A549 (cell line): ENCODE results near the gene CD81. TPM values are rescaled to one million over a fixed set of nuclear protein-coding genes. Genes with fewer than 3 reads are reported as not detected.
A peak's percentile ranks its signal among the peaks of the same experiment; 100 is the strongest.

Source experiments
- ATAC-seq, 2 experiments: fragments of 200-7000 bp in 1 of 2; fragments of >200 bp in 1 of 2; cut with Nextera tagmentation in 1 of 2; cut with Tn5 transposase in 1 of 2; 3 replicates each; pipeline versions ENCODE4 v1.8.0 to v1.9.1; 2018 to 2020; ENCODE audit warnings: mild to moderate bottlenecking in 1 of 2, moderate library complexity in 1 of 2
- CTCF ChIA-PET: fragments of 300-600 bp; sonication (Branson Sonifier 250); formaldehyde crosslinking; extraction: SDS; loops from one replicate; lab custom pipeline; 2021; ENCODE audit warnings: antibody characterized with exemption, inconsistent platforms; lab: Yijun Ruan, JAX
- POLR2A ChIA-PET: fragments of 350-600 bp; formaldehyde crosslinking; extraction: SDS; loops from one replicate; lab custom pipeline; 2021; ENCODE audit warnings: antibody characterized with exemption, inconsistent platforms; lab: Yijun Ruan, JAX
- DNase-seq, 2 experiments: peaks; one replicate each; pipeline versions ENCODE4 v3.0.0 to v3.0.0-alpha.2; 2011 to 2016; ENCODE audit warnings: low read depth in 1 of 2, low spot score in 1 of 2
- FAIRE-seq: peaks from 2 replicates; lab custom pipeline; 2011; peaks lifted over from hg19 to GRCh38; lab: Jason Lieb, UNC
- H3K27ac ChIP-seq, 2 experiments: fragments of >200 bp; sonication (Bioruptor Twin); formaldehyde crosslinking; 3 replicates each; pipeline ENCODE4 v1.5.1; 2016 to 2017
- H3K4me1 ChIP-seq: fragments of >200 bp; sonication (Bioruptor Twin); formaldehyde crosslinking; 3 replicates; pipeline ENCODE4 v1.6.1; 2016
- H3K4me2 ChIP-seq: fragments of >200 bp; sonication (Bioruptor Twin); formaldehyde crosslinking; 3 replicates; pipeline ENCODE4 v1.6.1; 2016
- H3K4me3 ChIP-seq: fragments of >200 bp; sonication (Bioruptor Twin); formaldehyde crosslinking; 3 replicates; pipeline ENCODE4 v1.5.1; 2016
- H3K9me3 ChIP-seq: fragments of >200 bp; sonication (Bioruptor Twin); formaldehyde crosslinking; 3 replicates; pipeline ENCODE4 v1.6.1; 2016
- CBX8 ChIP-seq: fragments of 200-600 bp; sonication (generic); IDR thresholded peaks from 2 replicates; pipeline ENCODE4 v1.6.1; 2016
- CHD4 ChIP-seq: fragments of 200-600 bp; sonication (generic); IDR thresholded peaks from 2 replicates; pipeline ENCODE4 v1.6.1; 2016; ENCODE audit warnings: antibody characterized with exemption, mild to moderate bottlenecking, borderline replicate concordance
- GATA3 ChIP-seq: IDR thresholded peaks from 2 replicates; pipeline ENCODE4 v1.6.1; 2012; ENCODE audit warnings: borderline replicate concordance
- HEYL ChIP-seq: fragments of 250-450 bp; sonication (Bioruptor Pico); IDR thresholded peaks from 2 replicates; pipeline ENCODE4 v1.8.0; 2021; ENCODE audit warnings: mild to moderate bottlenecking, moderate library complexity
- HOXB13 ChIP-seq: fragments of 250-450 bp; sonication (Bioruptor Pico); IDR thresholded peaks from 2 replicates; pipeline ENCODE4 v1.5.0; 2020; ENCODE audit warnings: low read depth, mild to moderate bottlenecking, moderate library complexity
- HOXB5 ChIP-seq: fragments of 250-450 bp; sonication (Bioruptor Pico); IDR thresholded peaks from 2 replicates; pipeline ENCODE4 v1.5.0; 2020; ENCODE audit warnings: mild to moderate bottlenecking, moderate library complexity
- MAFK ChIP-seq: fragments of 450-650 bp; IDR thresholded peaks from 2 replicates; pipeline ENCODE4 v1.6.1; 2014; ENCODE audit not compliant: partially characterized antibody
- MAZ ChIP-seq: fragments of 150-350 bp; IDR thresholded peaks from 2 replicates; pipeline ENCODE4 v1.6.1; 2014; ENCODE audit warnings: antibody characterized with exemption, low read depth, low read length, borderline replicate concordance
- MYC ChIP-seq: IDR thresholded peaks from 2 replicates; pipeline ENCODE4 v1.6.1; 2012; ENCODE audit warnings: mild to moderate bottlenecking, inconsistent platforms, low read length, improper control_type of control experiment, borderline replicate concordance
- NFE2L2 ChIP-seq: fragments of 150-350 bp; conservative IDR thresholded peaks from 2 replicates; pipeline ENCODE4 v1.6.1; 2014; ENCODE audit warnings: low read length
- NPAS2 ChIP-seq: fragments of 250-450 bp; sonication (Bioruptor Pico); IDR thresholded peaks from 2 replicates; pipeline ENCODE4 v1.8.0; 2022; ENCODE audit warnings: mild to moderate bottlenecking, moderate library complexity, borderline replicate concordance
- PHF8 ChIP-seq: fragments of 200-600 bp; sonication (generic); IDR thresholded peaks from 2 replicates; pipeline ENCODE4 v1.6.1; 2016; ENCODE audit warnings: low read depth, mild to moderate bottlenecking, antibody characterized with exemption, moderate library complexity, borderline replicate concordance
- RAD21 ChIP-seq, 2 experiments: fragments of >200 bp in 1 of 2; sonication (Bioruptor Twin) in 1 of 2; formaldehyde crosslinking in 1 of 2; IDR thresholded peaks in 1 of 2; conservative IDR thresholded peaks in 1 of 2; 2 replicates in 1 of 2; 3 replicates in 1 of 2; pipeline ENCODE4 v1.6.1; 2012 to 2018; ENCODE audit warnings: inconsistent platforms in 1 of 2
- RARB ChIP-seq: fragments of 250-450 bp; sonication (Bioruptor Pico); IDR thresholded peaks from 2 replicates; pipeline ENCODE4 v1.8.0; 2021; ENCODE audit warnings: mild to moderate bottlenecking, moderate library complexity
- RCOR1 ChIP-seq: fragments of 150-350 bp; IDR thresholded peaks from 2 replicates; pipeline ENCODE4 v1.6.1; 2014; ENCODE audit warnings: antibody characterized with exemption, low read length, low read depth
- RNF2 ChIP-seq: fragments of 200-600 bp; sonication (generic); IDR thresholded peaks from 2 replicates; pipeline ENCODE4 v1.6.1; 2016; ENCODE audit warnings: low read depth, mild to moderate bottlenecking, antibody characterized with exemption, moderate library complexity, borderline replicate concordance
- SMC3 ChIP-seq: fragments of >200 bp; sonication (Bioruptor Twin); formaldehyde crosslinking; IDR thresholded peaks from 3 replicates; pipeline ENCODE4 v1.6.1; 2018; ENCODE audit warnings: inconsistent platforms
- SREBF2 ChIP-seq: fragments of 450-650 bp; IDR thresholded peaks from 2 replicates; pipeline ENCODE4 v1.6.1; 2014; ENCODE audit warnings: mild to moderate bottlenecking, moderate library complexity
- ZC3H11A ChIP-seq: fragments of 450-650 bp; IDR thresholded peaks from 2 replicates; pipeline ENCODE4 v1.6.1; 2014; ENCODE audit warnings: antibody characterized with exemption, mild to moderate bottlenecking
- ZFP36 ChIP-seq: fragments of 450-650 bp; IDR thresholded peaks from 2 replicates; pipeline ENCODE4 v1.6.1; 2014; ENCODE audit warnings: borderline replicate concordance; ENCODE audit not compliant: partially characterized antibody
- WGBS: methylation state at CpG from one replicate; pipeline ENCODE4 v1.1.6; 2017; ENCODE audit errors: missing lambda C conversion rate; 5-methylcytosine and 5-hydroxymethylcytosine counted together
- polyA plus RNA-seq, 4 experiments: library from polyadenylated mRNA; depleted of rRNA in 3 of 4; stranded (reverse); fragments of >200 nt; fragmentation: RNase III in 1 of 4; extraction: RNeasy Plus Mini Kit Qiagen cat#74134 plus additional on column Dnase treatment in 1 of 4; gene quantifications; 2 replicates in 3 of 4; 3 replicates in 1 of 4; pipeline ENCODE4 v1.2.3, GENCODE V29; 2011 to 2017
- TF ChIP-seq, protein P1 (sequence below): fragments of >200 bp; sonication (Bioruptor Twin); formaldehyde crosslinking; IDR thresholded peaks from 3 replicates; pipeline ENCODE4 v1.6.1; 2016
- TF ChIP-seq, protein P2 (sequence below): fragments of >200 bp; sonication (Bioruptor Twin); formaldehyde crosslinking; IDR thresholded peaks from 2 replicates; pipeline ENCODE4 v1.6.1; 2016
- TF ChIP-seq, protein P3 (sequence below): IDR thresholded peaks from 2 replicates; pipeline ENCODE4 v1.6.1; 2012; ENCODE audit warnings: low read depth, borderline replicate concordance

Gene CD81
- polyA plus RNA-seq, 2 of the 4 experiments (the other 2 are of a cell fraction) = 125 to 247 TPM

DNA sequence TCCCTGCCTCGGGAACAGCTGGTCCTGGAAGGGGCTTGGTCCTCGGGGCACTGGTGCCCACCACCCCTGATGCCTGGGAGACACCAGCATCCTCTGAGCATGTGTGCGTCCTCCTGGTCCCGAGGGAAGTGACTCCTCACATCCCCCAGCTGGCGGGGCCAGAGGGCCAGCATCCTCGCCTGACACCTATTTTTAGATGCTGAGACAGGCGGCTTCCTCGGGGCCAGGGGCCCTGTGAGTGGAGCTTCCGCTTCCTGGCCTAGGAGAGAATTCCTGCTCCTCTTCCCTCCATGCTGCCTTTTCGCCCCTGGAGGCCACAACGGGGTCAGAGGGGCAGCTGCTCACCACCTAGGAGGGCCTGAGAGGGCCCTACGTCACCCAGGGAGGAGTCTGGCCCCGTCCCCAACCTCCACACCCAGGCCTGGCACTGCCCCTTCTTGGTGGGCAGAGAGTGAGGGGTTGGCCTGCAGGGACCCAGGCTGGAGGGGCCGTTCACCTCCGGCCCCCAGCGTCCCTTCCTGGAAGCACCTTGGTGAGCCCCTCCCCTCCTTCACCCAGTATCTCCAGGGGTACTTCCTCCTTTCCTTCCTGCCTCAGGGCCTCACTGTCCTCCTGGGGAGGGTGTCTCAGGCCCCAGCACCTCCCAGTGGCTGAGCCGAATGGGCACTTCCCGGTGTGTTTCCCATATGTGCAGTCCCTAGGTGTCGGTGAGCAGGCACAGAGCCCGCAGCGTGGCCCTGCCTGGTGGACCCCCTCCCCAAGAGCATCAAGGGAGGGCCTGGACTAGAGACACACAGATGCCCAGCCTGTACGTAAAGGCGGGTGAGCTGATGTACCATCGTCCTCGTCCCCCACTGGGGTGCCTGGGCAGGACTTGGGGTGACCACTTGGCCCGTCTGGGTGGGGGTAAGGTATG lies 6.1 kb downstream of the CD81 start:
- no peak for TF ChIP-seq HEYL (CRISPR knock-in tag)
- TF ChIP-seq SMC3 = no peak
- TF ChIP-seq, protein P1, sequence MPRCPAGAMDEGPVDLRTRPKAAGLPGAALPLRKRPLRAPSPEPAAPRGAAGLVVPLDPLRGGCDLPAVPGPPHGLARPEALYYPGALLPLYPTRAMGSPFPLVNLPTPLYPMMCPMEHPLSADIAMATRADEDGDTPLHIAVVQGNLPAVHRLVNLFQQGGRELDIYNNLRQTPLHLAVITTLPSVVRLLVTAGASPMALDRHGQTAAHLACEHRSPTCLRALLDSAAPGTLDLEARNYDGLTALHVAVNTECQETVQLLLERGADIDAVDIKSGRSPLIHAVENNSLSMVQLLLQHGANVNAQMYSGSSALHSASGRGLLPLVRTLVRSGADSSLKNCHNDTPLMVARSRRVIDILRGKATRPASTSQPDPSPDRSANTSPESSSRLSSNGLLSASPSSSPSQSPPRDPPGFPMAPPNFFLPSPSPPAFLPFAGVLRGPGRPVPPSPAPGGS = no peak
- TF ChIP-seq RARB = no peak
- TF ChIP-seq CHD4 = no peak
- TF ChIP-seq HOXB5 (CRISPR knock-in tag) = no peak
- no peak for TF ChIP-seq MAZ
- no peak for TF ChIP-seq NFE2L2
- no peak for TF ChIP-seq HOXB13 (CRISPR knock-in tag)
- no peak for TF ChIP-seq ZFP36
- TF ChIP-seq ZC3H11A = no peak
- TF ChIP-seq RNF2 = no peak
- no peak for TF ChIP-seq NPAS2 (CRISPR knock-in tag)
- TF ChIP-seq, protein P2, sequence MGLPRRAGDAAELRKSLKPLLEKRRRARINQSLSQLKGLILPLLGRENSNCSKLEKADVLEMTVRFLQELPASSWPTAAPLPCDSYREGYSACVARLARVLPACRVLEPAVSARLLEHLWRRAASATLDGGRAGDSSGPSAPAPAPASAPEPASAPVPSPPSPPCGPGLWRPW = no peak
- no peak for TF ChIP-seq CBX8
- TF ChIP-seq MYC = no peak
- TF ChIP-seq, all 56 proteins: peak for 0
- ChIA-PET POLR2A (no interaction called here), CTCF (interaction anchor here (0.7 to 4.4 kb wide), 6 partner anchors 16 to 148 kb away, joined by 3 to 17 read pairs (median 8); partner anchors contain the start of gene TSSC4)
- H3K4me1 ChIP-seq = peaks cover 44% of the 10 kb centered on the region
- 72% methylated on average over 19 of the region's 26 CpGs for WGBS
- FAIRE-seq = no peak
- H3K9me3 ChIP-seq = no peaks in the 10 kb centered on the region
- no peak overlapping the region for H3K4me2 ChIP-seq
- H3K4me3 ChIP-seq = no peak overlapping the region
- ATAC-seq = peak in 1 of 2 experiments; percentile 32; a peak in 3 of 6 replicates
- H3K27ac ChIP-seq = peak overlapping the region in 1 of 2 experiments; percentile 58; a peak in 1 of 6 replicates
- no peak for DNase-seq

DNA sequence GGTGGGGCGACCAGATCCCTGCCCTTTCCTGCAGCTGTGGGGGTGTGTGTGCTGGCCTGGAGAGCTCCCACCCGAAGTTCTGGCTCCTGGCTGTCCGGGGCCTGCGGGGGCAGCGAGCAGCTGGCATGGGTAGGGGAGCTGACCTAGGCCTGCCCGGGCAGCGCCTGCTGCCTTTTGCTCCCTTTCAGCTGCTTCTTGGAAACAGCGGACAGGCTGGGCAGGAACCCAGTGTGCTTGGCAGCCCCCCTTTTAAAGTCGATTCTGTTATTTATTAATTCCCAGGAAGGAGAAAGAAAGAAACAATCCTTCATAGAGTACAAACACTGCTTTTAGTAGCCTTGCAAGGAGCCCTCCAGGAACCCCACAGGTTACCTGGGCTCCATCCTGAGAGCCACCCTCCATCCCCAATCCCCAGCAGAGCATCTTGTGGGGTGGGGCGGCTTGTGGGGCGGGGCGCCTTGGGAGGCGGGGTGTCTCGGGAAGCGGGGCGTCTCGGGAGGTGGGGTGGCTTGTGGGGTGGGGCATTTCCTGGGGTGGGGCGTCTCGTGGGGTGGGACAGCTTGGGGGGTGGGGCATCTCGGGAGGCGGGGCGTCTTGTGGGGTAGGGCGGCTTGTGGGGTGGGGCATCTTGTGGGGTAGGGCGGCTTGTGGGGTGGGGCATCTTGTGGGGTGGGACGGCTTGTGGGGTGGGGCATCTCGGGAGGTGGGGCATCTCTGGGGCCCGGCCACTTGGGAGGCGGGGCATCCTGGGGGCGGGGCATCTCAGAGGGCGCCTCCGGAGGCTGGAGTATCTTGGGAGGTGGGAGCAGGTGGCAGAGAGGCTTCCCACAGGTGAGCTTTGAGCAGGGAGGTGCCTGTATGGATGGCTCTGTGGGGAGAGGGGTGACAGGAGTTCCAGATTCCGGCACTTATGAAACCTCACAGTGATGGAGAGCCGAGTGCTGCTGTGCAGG lies 7.0 kb downstream of the CD81 start:
- DNase-seq (no peak), ATAC-seq (peak in 1 of 2 experiments; percentile 30; a peak in 3 of 6 replicates), FAIRE-seq (no peak)
- WGBS = 80% methylated on average over 6 of the region's 33 CpGs
- H3K4me3 ChIP-seq = no peak overlapping the region
- no peak overlapping the region for H3K4me2 ChIP-seq
- CTCF ChIA-PET = interaction anchor here (2.3 to 4.4 kb wide), 2 partner anchors 15 to 78 kb away, joined by 14 to 17 read pairs; partner anchors contain the start of gene TSSC4
- TF ChIP-seq RAD21 (conservative IDR thresholded peaks at IDR 0.05 in 1 of 2, IDR thresholded peaks at IDR 0.05 in 1 of 2) (no peak), GATA3 (no peak), SMC3 (no peak), SREBF2 (no peak), RNF2 (no peak), NPAS2 (CRISPR knock-in tag) (no peak), NFE2L2 (no peak), MAFK (no peak), CBX8 (no peak), RCOR1 (no peak), PHF8 (no peak)
- TF ChIP-seq, protein P3, sequence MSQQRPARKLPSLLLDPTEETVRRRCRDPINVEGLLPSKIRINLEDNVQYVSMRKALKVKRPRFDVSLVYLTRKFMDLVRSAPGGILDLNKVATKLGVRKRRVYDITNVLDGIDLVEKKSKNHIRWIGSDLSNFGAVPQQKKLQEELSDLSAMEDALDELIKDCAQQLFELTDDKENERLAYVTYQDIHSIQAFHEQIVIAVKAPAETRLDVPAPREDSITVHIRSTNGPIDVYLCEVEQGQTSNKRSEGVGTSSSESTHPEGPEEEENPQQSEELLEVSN = no peak
- peaks cover 38% of the 10 kb centered on the region for H3K4me1 ChIP-seq
- peak overlapping the region in 1 of 2 experiments; percentile 31; a peak in 1 of 6 replicates for H3K27ac ChIP-seq
- H3K9me3 ChIP-seq = no peaks in the 10 kb centered on the region
- POLR2A ChIA-PET = no interaction called here
